ENCODE results near the gene ADAMTS15. TPM values are rescaled to one million over a fixed set of nuclear protein-coding genes. Genes with fewer than 3 reads are reported as not detected.
A peak's percentile ranks its signal among the peaks of the same experiment; 100 is the strongest.

ADAMTS15 gene
- total RNA-seq, 1 donor from 2014 or later, result 1.8 TPM

GRCh38 chr11:130476922-130477491 lies 28.6 kb downstream of the ADAMTS15 start:
- no peak for DNase-seq (ENCODE audit: low read depth)

- peak; percentile 12 for DNase-seq (ENCODE audit: low read depth)
Observed at GRCh38 chr11:130477586-130478203, 29.2 kb downstream of the ADAMTS15 start.

- DNase-seq (ENCODE audit: low read depth), result peak; percentile 95
Observed at GRCh38 chr11:130478204-130478701, 29.8 kb downstream of the ADAMTS15 start.

GRCh38 chr11:130478881-130479280 lies 30.4 kb downstream of the ADAMTS15 start:
- peak; percentile 56 for DNase-seq (ENCODE audit: low read depth)

- no peak for DNase-seq (ENCODE audit: low read depth)
Observed at GRCh38 chr11:130480186-130480585, 31.7 kb downstream of the ADAMTS15 start.

- peak; percentile 53 for DNase-seq (ENCODE audit: low read depth)
Observed at GRCh38 chr11:130480711-130481140, 32.3 kb downstream of the ADAMTS15 start.

DNA sequence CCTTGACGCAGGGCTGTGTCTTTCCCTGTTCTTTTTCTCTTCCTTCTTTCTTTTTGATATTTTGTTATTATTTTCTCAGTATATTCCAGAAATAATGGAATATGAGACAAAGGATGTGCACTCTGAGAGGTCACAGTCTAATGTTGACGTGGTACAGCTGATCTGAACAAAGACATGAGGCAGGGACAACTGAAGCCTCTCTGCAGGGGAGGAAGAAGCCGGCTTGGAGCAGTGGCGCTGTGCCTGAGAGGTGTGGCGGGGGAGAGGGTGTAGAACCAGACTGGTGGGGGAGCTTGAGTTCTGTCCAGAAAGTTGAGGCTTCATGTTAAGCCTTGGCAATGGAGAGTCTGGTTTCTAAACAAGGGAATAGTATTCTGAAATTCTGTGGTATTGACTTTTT lies 34.7 kb downstream of the ADAMTS15 start:
- no peak for DNase-seq (ENCODE audit: low read depth)

DNA sequence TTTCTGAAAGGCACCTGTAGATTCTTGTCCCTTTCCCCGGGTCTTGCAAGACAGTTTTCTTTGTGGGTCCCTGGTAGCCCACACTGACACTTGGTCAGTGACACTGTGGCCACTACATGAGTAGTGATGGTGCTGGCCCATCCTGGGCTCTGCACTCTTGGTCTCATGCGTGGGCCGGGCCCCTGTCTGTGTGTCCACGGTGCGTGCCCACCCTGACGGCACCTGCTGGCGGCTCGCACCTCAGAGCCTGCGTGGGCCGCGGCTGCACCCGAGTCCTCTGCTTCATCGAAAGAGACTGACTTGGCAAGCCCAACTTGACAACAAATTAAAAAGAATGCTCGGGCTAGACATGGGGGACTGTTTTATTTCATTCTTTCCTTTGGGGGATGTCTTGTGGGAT lies 37.5 kb downstream of the ADAMTS15 start:
- no peak for DNase-seq (ENCODE audit: low read depth)

DNA sequence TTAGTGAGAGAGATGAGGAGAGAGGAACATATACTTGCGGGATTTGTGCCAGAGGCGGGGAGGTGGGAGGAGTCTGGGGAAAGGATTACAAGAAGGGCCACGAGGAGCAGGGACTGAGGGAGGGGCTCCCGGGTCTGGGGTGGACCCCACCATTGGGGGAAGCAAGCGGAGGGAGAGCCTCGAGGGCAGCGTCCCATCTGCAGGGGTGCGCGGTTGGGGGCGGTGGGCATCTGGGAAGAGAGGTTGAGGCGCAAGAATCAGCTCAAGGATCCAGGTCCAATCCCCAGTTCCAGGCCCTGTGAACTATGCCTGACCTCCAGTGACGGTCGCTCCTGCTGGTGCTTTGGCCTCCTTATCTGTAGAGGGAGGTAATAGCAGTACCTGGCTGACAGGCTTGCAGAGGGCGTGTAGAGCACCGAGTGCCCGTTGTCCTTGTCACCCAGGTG lies 38.0 kb downstream of the ADAMTS15 start:
- DNase-seq (ENCODE audit: low read depth), result no peak

DNA sequence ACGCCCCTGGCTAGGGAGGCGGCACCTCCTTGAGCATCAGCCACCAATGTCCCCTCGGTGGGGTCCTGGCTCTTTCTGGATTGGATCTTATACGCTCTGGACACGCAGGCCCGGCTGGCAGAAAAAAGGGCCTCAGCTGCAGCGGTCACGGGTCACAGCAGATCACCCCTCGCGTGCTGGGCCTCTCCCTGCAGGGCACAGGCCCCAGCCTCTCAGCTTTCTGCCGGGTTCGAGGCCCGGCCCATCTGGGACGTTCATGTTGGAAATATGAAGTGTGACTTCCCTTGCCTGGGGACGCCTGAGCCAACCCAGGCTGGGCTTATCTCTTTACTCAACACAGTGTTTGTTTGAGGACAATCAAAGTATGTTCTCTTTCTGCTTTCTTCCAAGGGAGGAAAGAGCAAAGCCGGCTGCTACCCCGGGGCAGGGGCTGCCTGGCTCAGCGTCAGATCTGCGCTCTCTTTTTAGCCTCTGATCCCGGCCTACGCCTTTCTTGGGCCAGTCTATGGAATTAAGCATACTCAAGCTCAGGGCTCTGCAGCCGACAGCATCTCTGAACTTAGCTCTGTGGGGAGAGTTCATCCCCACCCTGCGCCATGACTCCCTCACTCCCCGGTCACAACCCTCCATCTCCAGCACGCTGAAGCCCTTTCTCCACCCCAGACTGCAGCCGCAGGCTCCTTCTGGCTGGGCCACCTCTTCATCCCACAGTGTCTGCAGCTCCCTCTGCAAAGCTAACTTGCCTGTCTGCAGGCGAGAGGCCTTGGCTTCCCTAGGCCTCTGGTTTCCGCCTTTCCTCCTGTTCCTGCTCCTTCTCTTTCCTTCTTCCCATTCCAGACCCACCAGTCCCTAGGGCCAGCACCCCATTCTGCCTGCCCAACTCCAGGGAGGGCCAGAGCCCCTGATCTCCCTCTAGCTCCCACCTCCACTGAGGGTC lies 38.8 kb downstream of the ADAMTS15 start:
- no peak for DNase-seq (ENCODE audit: low read depth)

GRCh38 chr11:130487924-130488815 lies 39.7 kb downstream of the ADAMTS15 start:
- DNase-seq (ENCODE audit: low read depth), result no peak

DNA sequence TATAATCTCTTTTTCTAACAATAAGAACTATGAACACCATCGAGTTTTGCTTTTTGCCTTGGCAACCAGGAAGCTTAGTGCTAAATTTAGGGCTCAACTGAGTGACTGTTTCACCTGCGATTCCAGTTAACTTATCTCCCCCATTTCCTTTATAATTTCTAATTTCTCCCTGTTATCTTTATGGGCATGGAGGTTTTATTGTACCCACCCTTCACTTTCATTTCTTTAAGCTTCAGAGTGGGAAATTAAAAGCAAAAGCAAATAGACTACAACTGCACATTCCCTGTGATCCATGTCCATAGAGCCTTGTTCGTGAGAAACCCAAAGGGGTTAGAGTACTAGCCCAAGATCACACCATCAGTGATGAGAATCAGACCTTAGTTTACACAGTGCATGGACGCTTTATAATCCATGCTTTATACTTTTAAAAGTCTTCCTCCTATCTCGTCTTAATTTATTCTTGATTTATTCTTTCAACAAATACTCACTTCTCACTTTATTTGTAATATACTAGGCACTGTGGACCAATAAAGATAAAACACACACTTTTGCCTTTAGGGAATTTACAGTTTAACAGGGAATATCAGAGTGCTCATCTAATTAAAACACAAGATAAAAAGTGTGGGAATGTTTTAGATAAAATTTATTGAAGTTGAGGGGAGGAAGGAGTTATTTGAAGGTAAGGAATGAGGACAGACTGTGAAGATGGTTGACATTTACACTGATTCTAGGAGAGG lies 40.6 kb downstream of the ADAMTS15 start:
- no peak for DNase-seq (ENCODE audit: low read depth)

DNA sequence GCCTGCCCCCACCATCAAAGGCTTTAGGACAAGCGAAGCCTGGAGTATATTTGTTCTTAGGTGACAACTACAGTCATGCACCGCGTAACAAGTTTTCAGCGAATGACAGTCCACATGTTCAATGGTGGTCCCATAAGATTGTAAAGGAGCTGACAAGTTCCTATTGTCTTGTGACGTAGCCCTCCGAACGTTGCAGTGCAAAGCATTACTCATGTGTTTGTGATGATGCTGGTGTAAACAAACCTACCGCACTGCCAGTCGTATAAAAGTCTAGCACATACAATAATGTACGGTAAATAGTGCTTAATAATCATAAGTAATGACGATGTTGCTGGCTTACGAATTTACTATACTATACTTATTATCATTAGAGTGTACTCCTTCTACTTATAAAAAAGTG lies 41.3 kb downstream of the ADAMTS15 start:
- no peak for DNase-seq (ENCODE audit: low read depth)

DNA sequence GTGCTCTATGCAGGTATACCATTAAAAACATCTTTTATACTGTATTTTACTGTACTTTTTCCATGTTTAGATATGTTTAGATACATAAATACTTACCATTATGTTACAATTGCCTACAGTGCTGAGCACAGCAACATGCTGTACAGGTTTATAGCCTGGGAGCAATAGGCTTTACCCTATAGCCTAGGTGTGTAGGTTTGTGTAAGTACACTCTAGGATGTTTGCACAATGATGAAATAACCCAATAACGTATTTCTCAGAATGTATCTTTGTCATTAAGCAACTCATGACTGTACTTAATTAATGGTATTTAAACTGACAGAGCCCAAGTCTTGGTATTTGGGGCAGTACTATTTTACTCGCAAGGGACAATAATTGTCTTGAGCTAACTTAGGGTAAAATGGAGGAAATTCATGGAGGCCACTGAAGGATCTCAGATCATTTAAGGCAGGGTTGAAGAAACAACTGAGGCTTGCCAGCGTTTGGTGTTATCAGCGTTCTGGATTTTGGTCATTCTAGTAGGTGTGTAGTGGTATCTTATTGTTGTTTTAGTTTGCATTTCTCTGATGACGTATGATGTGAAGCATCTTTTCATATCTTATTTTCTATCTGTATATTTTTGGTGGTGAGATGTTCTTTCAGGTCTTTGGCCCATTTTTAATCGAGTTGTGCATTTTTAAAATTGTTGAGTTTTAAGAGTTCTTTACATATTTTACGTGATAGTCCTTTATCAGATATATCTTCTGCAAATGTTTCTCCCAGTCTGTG lies 42.4 kb downstream of the ADAMTS15 start:
- no peak for DNase-seq (ENCODE audit: low read depth)

DNA sequence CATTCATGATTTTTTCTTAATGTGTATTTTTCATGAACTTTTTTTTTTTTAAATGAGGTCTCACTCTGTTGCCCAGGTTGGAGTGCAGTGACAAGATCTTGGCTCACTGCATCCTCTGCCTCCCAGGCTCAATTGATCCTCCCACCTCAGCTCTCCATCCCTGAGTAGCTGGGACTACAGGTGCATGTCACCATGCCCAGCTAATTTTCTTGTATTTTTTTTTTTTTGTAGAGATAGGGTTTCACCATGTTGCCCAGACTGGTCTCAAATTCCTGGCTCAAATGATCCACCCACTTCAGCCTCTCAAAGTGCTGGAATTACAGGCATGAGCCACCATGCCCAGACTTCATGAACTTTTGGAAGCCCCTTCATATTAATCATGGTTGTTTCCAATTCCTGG lies 49.7 kb downstream of the ADAMTS15 start:
- no peak for DNase-seq (ENCODE audit: low read depth)

- no peak for DNase-seq (ENCODE audit: low read depth)
Observed at GRCh38 chr11:130499828-130500227, 51.4 kb downstream of the ADAMTS15 start.

DNA sequence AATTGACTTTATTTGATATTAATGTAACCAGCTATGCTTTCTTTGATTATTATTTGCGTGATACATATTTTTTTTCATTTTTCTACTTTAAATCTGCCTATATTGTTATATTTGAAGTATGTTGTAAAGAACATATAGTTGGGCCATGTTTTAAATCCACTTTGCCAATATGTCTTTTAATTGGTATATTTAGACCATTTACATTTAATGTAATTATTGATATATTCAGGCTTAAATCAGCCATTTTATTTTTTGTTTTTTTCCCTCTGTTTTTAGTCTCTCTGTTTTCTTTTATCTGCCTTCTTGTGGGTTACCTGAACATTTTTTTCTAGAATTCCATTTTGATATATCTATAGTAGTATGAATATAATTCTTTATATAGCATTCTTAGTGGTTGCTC lies 55.9 kb downstream of the ADAMTS15 start:
- no peak for DNase-seq (ENCODE audit: low read depth)

DNA sequence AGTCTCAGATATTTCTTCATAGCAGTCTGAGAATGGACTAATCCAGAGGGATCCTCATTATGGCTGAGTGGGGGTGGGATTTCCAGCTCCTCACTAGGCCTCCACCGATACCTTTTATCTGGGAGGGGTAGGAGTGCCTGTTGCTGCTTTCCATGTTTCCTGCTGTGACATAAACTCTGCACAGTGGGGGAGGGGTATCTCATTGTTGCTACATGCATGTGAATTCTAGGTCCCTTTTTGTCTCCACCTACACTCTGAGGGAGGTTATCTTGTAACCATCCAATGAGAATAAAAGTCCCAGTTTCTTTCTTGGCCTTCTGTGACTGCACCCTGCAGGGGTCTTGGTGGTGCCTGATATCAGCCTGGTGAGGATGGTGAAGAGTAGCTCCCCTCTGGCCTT lies 60.5 kb downstream of the ADAMTS15 start:
- DNase-seq (ENCODE audit: low read depth), result no peak

- no peak for DNase-seq (ENCODE audit: low read depth)
Observed at GRCh38 chr11:130509942-130510341, 61.5 kb downstream of the ADAMTS15 start.
